SJSA1 (cell line): ENCODE results near the gene CEP85L. TPM values are rescaled to one million over a fixed set of nuclear protein-coding genes. Genes with fewer than 3 reads are reported as not detected.
"Not testable (repeated sequence)": the region's sequence is repeated elsewhere in the genome, so short reads cannot be mapped to it uniquely, and the experiment has no call there.

Experiments
- DNase-seq, 2 experiments: peaks; one replicate each; pipeline ENCODE4 v3.0.0-alpha.2; 2015 to 2020; ENCODE audit warnings: low spot score in 2 of 2, low read depth in 1 of 2
- H3K27ac ChIP-seq: fragments of 250-450 bp; sonication (Bioruptor Pico); 2 replicates; pipeline ENCODE4 v1.5.1; 2020; ENCODE audit warnings: mild to moderate bottlenecking, moderate library complexity
- H3K27me3 ChIP-seq: fragments of 250-450 bp; sonication (Bioruptor Pico); replicated peaks from 2 replicates; pipeline ENCODE4 v1.5.1; 2020; ENCODE audit warnings: mild to moderate bottlenecking, moderate library complexity
- H3K36me3 ChIP-seq: fragments of 250-450 bp; sonication (Bioruptor Pico); 2 replicates; pipeline ENCODE4 v1.5.1; 2020; ENCODE audit warnings: mild to moderate bottlenecking
- H3K4me1 ChIP-seq: fragments of 250-450 bp; sonication (Bioruptor Pico); replicated peaks from 2 replicates; pipeline ENCODE4 v1.6.1; 2021; ENCODE audit warnings: mild to moderate bottlenecking
- H3K4me3 ChIP-seq: fragments of 250-450 bp; sonication (Bioruptor Pico); 2 replicates; pipeline ENCODE4 v1.5.1; 2020; ENCODE audit warnings: mild to moderate bottlenecking
- H3K9me3 ChIP-seq: fragments of 250-450 bp; sonication (Bioruptor Pico); replicated peaks from 2 replicates; pipeline ENCODE4 v1.5.1; 2020; ENCODE audit warnings: mild to moderate bottlenecking
- total RNA-seq: library from RNA; depleted of rRNA; stranded (reverse); fragments of >200 nt; shearing (Covaris generic); gene quantifications from 2 replicates; pipeline ENCODE4 v1.2.3, GENCODE V29; 2014; rRNA removed

Gene CEP85L
- total RNA-seq, 1 experiment from 2014 or later = 12.7 TPM

- Histone ChIP-seq H3K9me3 (peaks cover 23% of the 10 kb centered on the region; the same call in 1 of the 2 replicates), H3K27me3 (no peaks in the 10 kb centered on the region), H3K4me3 (no peak overlapping the region), H3K27ac (no peak overlapping the region), H3K36me3 (no peaks in the 10 kb centered on the region), H3K4me1 (no peaks in the 10 kb centered on the region)
- no peak for DNase-seq
Measured at GRCh38 chr6:118451839-118452238, 199.6 kb downstream of the CEP85L start.

GRCh38 chr6:118444796-118445195, 206.6 kb downstream of the CEP85L start:
- H3K9me3 ChIP-seq = peaks cover 12% of the 10 kb centered on the region; the same call in 1 of the 2 replicates
- no peak overlapping the region for H3K27ac ChIP-seq
- no peak for DNase-seq
- no peak overlapping the region for H3K4me3 ChIP-seq
- H3K36me3 ChIP-seq = no peaks in the 10 kb centered on the region
- no peaks in the 10 kb centered on the region for H3K27me3 ChIP-seq
- no peaks in the 10 kb centered on the region for H3K4me1 ChIP-seq

- no peaks in the 10 kb centered on the region for H3K9me3 ChIP-seq
- no peak overlapping the region for H3K4me3 ChIP-seq
- DNase-seq = no peak
- H3K4me1 ChIP-seq = no peaks in the 10 kb centered on the region
- no peaks in the 10 kb centered on the region for H3K27me3 ChIP-seq
- no peaks in the 10 kb centered on the region for H3K36me3 ChIP-seq
- H3K27ac ChIP-seq = no peak overlapping the region
Measured at GRCh38 chr6:118436482-118436881, 214.9 kb downstream of the CEP85L start.

GRCh38 chr6:118434147-118434546, 217.2 kb downstream of the CEP85L start:
- H3K27me3 ChIP-seq, H3K36me3 ChIP-seq, DNase-seq, H3K4me1 ChIP-seq, H3K9me3 ChIP-seq, H3K4me3 ChIP-seq, H3K27ac ChIP-seq: not testable (repeated sequence)

GRCh38 chr6:118421312-118421711, 230.1 kb downstream of the CEP85L start:
- not testable (repeated sequence) for H3K9me3 ChIP-seq, H3K4me3 ChIP-seq

GRCh38 chr6:118419448-118420394, 231.7 kb downstream of the CEP85L start:
- Histone ChIP-seq H3K27ac (no peak overlapping the region), H3K4me1 (no peaks in the 10 kb centered on the region)
- DNase-seq = no peak

More at GRCh38 chr6:118421312-118421711, 230.1 kb downstream of the CEP85L start:
- not testable (repeated sequence) for H3K27ac ChIP-seq, DNase-seq, H3K4me1 ChIP-seq, H3K36me3 ChIP-seq, H3K27me3 ChIP-seq

More at GRCh38 chr6:118419448-118420394, 231.7 kb downstream of the CEP85L start:
- Histone ChIP-seq H3K36me3 (no peaks in the 10 kb centered on the region), H3K9me3 (0 out of 2 replicates have a peak, but pooled peaks cover 3% of the 10 kb centered on the region), H3K27me3 (no peaks in the 10 kb centered on the region), H3K4me3 (no peak overlapping the region)

Other genes with a start within 250 kb of the CEP85L start
- gene PLN, start 103.3 kb downstream of the CEP85L start, total RNA-seq = not detected in 2 replicates
- gene ASF1A, start 242.6 kb upstream of the CEP85L start, total RNA-seq = 38.4 and 51.9 TPM in 2 replicates